Measurements from ENCODE around the gene BARX1.

BARX1 gene

GRCh38 chr9:93904649-93905472, 50.3 kb downstream of the BARX1 start:
- Histone ChIP-seq H3K27me3 (ENCODE audit: insufficient read depth, low read length) (peaks cover 56% of the 10 kb centered on the region), H2AFZ (ENCODE audit: low read length, unreplicated experiment) (no peak overlapping the region), H3K4me3 (ENCODE audit: low read depth, low read length) (no peak overlapping the region), H3K79me2 (ENCODE audit: control insufficient read depth, insufficient read depth, low read length, unreplicated experiment) (no peaks in the 10 kb centered on the region), H3K27ac (ENCODE audit: low read depth, low read length) (no peak overlapping the region), H3K36me3 (ENCODE audit: insufficient read depth, low read length) (no peaks in the 10 kb centered on the region), H3K4me1 (ENCODE audit: control insufficient read depth, insufficient read depth, low read length, unreplicated experiment) (no peaks in the 10 kb centered on the region)

GRCh38 chr9:93903886-93904648, 51.1 kb downstream of the BARX1 start:
- no peaks in the 10 kb centered on the region for H3K4me1 ChIP-seq (ENCODE audit: control insufficient read depth, insufficient read depth, low read length, unreplicated experiment)
- no peaks in the 10 kb centered on the region for H3K79me2 ChIP-seq (ENCODE audit: control insufficient read depth, insufficient read depth, low read length, unreplicated experiment)
- H3K27ac ChIP-seq (ENCODE audit: low read depth, low read length): no peak overlapping the region
- H3K36me3 ChIP-seq (ENCODE audit: insufficient read depth, low read length): no peaks in the 10 kb centered on the region
- no peak overlapping the region for H2AFZ ChIP-seq (ENCODE audit: low read length, unreplicated experiment)
- no peak overlapping the region for H3K4me3 ChIP-seq (ENCODE audit: low read depth, low read length)
- peaks cover 53% of the 10 kb centered on the region for H3K27me3 ChIP-seq (ENCODE audit: insufficient read depth, low read length)

GRCh38 chr9:93902780-93903655, 52.1 kb downstream of the BARX1 start:
- no peaks in the 10 kb centered on the region for H3K36me3 ChIP-seq (ENCODE audit: insufficient read depth, low read length)
- no peak overlapping the region for H3K27ac ChIP-seq (ENCODE audit: low read depth, low read length)
- no peak overlapping the region for H2AFZ ChIP-seq (ENCODE audit: low read length, unreplicated experiment)
- H3K4me3 ChIP-seq (ENCODE audit: low read depth, low read length): no peak overlapping the region
- H3K79me2 ChIP-seq (ENCODE audit: control insufficient read depth, insufficient read depth, low read length, unreplicated experiment): no peaks in the 10 kb centered on the region
- no peaks in the 10 kb centered on the region for H3K4me1 ChIP-seq (ENCODE audit: control insufficient read depth, insufficient read depth, low read length, unreplicated experiment)
- peaks cover 59% of the 10 kb centered on the region for H3K27me3 ChIP-seq (ENCODE audit: insufficient read depth, low read length)

- H3K27ac ChIP-seq (ENCODE audit: low read depth, low read length): no peak overlapping the region
- H2AFZ ChIP-seq (ENCODE audit: low read length, unreplicated experiment): no peak overlapping the region
- H3K4me1 ChIP-seq (ENCODE audit: control insufficient read depth, insufficient read depth, low read length, unreplicated experiment): no peaks in the 10 kb centered on the region
Measured at GRCh38 chr9:93902051-93902779, 52.9 kb downstream of the BARX1 start.

More at GRCh38 chr9:93902051-93902779, 52.9 kb downstream of the BARX1 start:
- Histone ChIP-seq H3K36me3 (ENCODE audit: insufficient read depth, low read length) (no peaks in the 10 kb centered on the region), H3K27me3 (ENCODE audit: insufficient read depth, low read length) (peaks cover 57% of the 10 kb centered on the region), H3K4me3 (ENCODE audit: low read depth, low read length) (no peak overlapping the region), H3K79me2 (ENCODE audit: control insufficient read depth, insufficient read depth, low read length, unreplicated experiment) (no peaks in the 10 kb centered on the region)
